GM12873 (cell line): ENCODE measurements around the gene ASB14.

Experiments
- TF ChIP-seq, protein P1 (sequence below): IDR thresholded peaks from 2 replicates; pipeline ENCODE4 v1.5.1; 2012; ENCODE audit warnings: low read depth, mild to moderate bottlenecking, moderate library complexity, low read length, control low read depth; ENCODE audit not compliant: insufficient read depth; ENCODE audit errors: missing control alignments

ASB14 gene

DNA sequence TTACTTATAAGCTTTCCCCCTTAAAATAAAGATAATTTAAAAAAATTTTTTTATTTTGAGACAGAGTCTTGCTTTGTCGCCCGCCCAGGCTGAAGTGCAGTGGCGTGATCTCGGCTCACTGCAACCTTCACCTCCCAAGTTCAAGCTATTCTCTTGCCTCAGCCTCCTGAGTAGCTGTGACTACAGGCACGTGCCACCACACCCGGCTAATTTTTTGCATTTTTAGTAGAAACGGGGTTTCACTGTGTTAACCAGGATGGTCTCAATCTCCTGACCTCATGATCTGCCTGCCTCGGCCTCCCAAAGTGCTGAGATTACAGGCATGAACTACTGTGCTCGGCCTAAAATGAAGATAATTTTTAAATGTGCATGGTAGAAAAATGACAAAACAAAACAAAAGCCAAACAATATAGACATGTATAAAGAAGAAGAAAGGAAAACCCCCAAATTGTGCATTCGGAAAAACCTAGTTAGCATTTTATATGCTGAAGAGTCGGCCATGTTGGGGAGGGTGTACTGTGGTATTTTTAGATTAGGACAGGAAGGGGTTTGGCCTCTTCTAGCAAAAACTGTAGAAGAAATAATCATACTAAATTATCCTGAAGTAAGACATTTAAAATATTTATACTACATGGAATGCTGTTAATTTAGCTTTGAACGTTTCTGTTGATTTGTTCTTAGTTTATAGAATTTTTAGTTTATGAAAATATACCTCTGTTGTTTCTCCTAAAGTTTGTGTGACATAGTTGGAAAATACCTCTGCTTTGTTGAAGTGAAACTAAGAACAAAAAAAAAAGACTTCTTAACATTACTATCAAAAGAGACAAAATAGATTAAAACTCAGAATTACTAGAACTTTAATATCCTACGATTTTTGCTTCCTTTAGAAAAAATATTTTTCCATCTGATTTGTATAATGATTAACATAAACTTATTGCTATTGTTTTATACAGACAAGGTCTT lies 57.6 kb downstream of the ASB14 start:
- TF ChIP-seq, protein P1, sequence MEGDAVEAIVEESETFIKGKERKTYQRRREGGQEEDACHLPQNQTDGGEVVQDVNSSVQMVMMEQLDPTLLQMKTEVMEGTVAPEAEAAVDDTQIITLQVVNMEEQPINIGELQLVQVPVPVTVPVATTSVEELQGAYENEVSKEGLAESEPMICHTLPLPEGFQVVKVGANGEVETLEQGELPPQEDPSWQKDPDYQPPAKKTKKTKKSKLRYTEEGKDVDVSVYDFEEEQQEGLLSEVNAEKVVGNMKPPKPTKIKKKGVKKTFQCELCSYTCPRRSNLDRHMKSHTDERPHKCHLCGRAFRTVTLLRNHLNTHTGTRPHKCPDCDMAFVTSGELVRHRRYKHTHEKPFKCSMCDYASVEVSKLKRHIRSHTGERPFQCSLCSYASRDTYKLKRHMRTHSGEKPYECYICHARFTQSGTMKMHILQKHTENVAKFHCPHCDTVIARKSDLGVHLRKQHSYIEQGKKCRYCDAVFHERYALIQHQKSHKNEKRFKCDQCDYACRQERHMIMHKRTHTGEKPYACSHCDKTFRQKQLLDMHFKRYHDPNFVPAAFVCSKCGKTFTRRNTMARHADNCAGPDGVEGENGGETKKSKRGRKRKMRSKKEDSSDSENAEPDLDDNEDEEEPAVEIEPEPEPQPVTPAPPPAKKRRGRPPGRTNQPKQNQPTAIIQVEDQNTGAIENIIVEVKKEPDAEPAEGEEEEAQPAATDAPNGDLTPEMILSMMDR = no peak

DNA sequence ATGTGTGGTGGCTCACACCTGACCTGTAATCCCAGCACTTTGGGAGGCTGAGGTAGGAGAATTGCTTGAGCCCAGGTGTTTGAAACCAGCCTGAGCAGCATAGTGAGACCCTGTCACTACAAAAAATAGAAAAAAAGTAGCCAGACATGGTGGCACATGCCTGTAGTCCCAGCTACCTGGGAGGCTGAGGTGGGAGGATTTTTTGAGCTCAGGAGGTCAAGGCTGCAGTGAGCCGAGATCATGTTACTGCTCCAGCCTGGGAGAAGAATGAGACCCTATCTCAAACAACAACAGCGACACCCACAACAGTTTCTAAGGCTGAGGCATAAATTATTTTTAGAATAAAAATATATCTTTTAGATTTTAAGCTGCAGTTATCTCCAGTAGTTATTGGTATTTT lies 58.7 kb downstream of the ASB14 start:
- TF ChIP-seq, protein P1 = no peak

DNA sequence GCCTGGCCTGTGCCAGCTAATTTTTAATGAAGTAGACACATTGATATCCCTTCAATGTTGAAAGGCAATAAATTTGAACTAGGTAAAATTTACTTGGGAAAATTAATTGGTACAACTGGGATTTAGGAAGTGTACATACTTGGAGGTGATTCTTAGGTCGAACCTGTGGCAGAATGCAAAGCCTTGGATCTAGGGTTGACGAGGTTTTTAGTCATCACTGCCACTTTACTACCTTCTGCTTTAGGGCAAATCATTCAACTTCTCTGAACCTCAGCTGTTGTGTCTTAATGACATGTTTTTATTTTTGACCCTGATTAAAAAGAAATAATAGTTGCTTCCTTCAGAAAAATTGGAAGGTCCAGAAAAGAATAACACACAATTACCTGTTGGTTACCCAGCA lies 62.5 kb downstream of the ASB14 start:
- TF ChIP-seq, protein P1 = no peak

DNA sequence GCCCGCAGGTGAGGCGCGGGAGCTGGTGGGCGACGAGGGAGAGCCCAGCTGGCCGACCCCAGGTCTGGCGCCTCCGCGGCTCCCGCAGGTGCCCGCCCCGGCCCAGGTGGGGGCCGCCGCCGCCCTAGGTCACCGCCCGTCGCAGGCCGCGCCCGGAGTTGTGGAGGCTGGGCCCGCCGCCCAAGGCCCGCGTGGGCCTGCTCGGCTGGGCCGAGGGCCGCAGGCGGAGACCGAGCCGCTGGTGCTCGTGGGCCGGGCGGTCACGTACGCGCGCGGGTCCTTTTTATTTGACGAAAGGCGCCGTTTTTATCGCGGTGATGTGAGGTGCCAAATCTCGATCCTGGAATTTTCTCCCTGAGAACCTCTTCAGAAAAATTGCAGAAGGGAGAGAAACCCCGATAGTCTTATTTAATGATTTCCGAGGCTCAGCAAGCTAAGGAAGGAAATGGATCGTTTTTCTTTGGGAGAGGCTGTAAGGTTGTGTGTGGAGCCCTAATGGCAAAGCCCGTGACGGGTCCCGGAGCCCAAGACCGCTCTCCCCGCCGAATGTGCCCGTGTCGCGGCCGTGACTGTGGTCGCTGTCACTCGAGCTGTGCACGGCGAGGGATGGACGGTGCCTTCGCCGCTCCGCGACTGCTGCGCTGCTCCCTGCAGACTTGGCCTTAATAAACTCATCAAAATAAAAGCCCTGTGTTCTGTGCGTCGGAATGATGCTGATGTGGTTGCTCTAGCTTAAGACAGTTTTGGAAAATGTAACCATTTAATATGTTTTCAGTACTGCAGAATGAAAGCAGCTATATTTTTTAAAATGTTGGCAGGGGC lies 64.3 kb downstream of the ASB14 start:
- TF ChIP-seq, protein P1 = no peak

GRCh38 chr3:57227204-57227929 lies 65.1 kb downstream of the ASB14 start, which contains the start of gene APPL1:
APPL1 (plus strand) TSS chr3:57227729; CDS start chr3:57227884, 155 bp downstream.
- TF ChIP-seq, protein P1 = no peak

GRCh38 chr3:57226176-57226575 lies 66.3 kb downstream of the ASB14 start:
- TF ChIP-seq, protein P1 = no peak
